KMS-11 (cell line): ENCODE data around the gene DOP1A.

Experiments used
- H2AFZ ChIP-seq: fragments of 200-600 bp; sonication (generic); 2 replicates; pipeline ENCODE4 v1.6.1; 2016; ENCODE audit warnings: antibody characterized with exemption, mixed run types, low read depth
- H3K27ac ChIP-seq: fragments of 200-600 bp; sonication (generic); 2 replicates; pipeline ENCODE4 v1.6.1; 2016; ENCODE audit warnings: mild to moderate bottlenecking, mixed run types
- H3K27me3 ChIP-seq: fragments of 200-600 bp; sonication (generic); 2 replicates; pipeline ENCODE4 v1.6.1; 2017; ENCODE audit warnings: mild to moderate bottlenecking, low read depth, mixed run types, moderate library complexity; ENCODE audit not compliant: insufficient read depth
- H3K36me3 ChIP-seq: fragments of 200-600 bp; sonication (generic); 2 replicates; pipeline ENCODE4 v1.6.1; 2017; ENCODE audit warnings: mild to moderate bottlenecking, mixed run types; ENCODE audit not compliant: insufficient read depth
- H3K4me1 ChIP-seq: fragments of 200-600 bp; sonication (generic); 2 replicates; pipeline ENCODE4 v1.6.1; 2016; ENCODE audit warnings: mild to moderate bottlenecking, low read depth, mixed run types; ENCODE audit not compliant: poor library complexity, severe bottlenecking
- H3K4me2 ChIP-seq: fragments of 200-600 bp; sonication (generic); 2 replicates; pipeline ENCODE4 v1.7.0; 2016; ENCODE audit warnings: mild to moderate bottlenecking, mixed run types
- H3K4me3 ChIP-seq: fragments of 200-600 bp; sonication (generic); IDR thresholded peaks from 2 replicates; pipeline ENCODE4 v1.6.1; 2017; ENCODE audit warnings: low read depth, low read length, mixed read lengths; ENCODE audit not compliant: insufficient read depth
- H3K79me2 ChIP-seq: fragments of 200-600 bp; sonication (generic); 2 replicates; pipeline ENCODE4 v1.6.1; 2016; ENCODE audit warnings: low read depth, mixed run types; ENCODE audit not compliant: insufficient read depth
- H3K9ac ChIP-seq: fragments of 200-600 bp; sonication (generic); 2 replicates; pipeline ENCODE4 v1.6.1; 2016; ENCODE audit warnings: mild to moderate bottlenecking, mixed run types
- H4K20me1 ChIP-seq: fragments of 200-600 bp; sonication (generic); 2 replicates; pipeline ENCODE4 v1.6.1; 2016; ENCODE audit warnings: mild to moderate bottlenecking, mixed run types; ENCODE audit not compliant: insufficient read depth
- TF ChIP-seq, protein P1 (sequence below): fragments of 200-600 bp; sonication (generic); conservative IDR thresholded peaks from 2 replicates; pipeline ENCODE4 v1.6.1; 2017; ENCODE audit warnings: low read depth, mild to moderate bottlenecking, antibody characterized with exemption, low read length, moderate library complexity, mixed read lengths

Gene DOP1A

GRCh38 chr6:83083476-83083875 lies 16.0 kb downstream of the DOP1A start:
- Histone ChIP-seq H3K4me3 (no peak overlapping the region), H3K79me2 (no peaks in the 10 kb centered on the region), H3K27me3 (no peaks in the 10 kb centered on the region), H3K36me3 (no peaks in the 10 kb centered on the region), H3K4me2 (no peak overlapping the region), H3K4me1 (no peaks in the 10 kb centered on the region), H2AFZ (no peak overlapping the region), H3K9ac (no peak overlapping the region), H3K27ac (no peak overlapping the region), H4K20me1 (no peaks in the 10 kb centered on the region)
- TF ChIP-seq, protein P1, sequence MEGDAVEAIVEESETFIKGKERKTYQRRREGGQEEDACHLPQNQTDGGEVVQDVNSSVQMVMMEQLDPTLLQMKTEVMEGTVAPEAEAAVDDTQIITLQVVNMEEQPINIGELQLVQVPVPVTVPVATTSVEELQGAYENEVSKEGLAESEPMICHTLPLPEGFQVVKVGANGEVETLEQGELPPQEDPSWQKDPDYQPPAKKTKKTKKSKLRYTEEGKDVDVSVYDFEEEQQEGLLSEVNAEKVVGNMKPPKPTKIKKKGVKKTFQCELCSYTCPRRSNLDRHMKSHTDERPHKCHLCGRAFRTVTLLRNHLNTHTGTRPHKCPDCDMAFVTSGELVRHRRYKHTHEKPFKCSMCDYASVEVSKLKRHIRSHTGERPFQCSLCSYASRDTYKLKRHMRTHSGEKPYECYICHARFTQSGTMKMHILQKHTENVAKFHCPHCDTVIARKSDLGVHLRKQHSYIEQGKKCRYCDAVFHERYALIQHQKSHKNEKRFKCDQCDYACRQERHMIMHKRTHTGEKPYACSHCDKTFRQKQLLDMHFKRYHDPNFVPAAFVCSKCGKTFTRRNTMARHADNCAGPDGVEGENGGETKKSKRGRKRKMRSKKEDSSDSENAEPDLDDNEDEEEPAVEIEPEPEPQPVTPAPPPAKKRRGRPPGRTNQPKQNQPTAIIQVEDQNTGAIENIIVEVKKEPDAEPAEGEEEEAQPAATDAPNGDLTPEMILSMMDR: no peak

DNA sequence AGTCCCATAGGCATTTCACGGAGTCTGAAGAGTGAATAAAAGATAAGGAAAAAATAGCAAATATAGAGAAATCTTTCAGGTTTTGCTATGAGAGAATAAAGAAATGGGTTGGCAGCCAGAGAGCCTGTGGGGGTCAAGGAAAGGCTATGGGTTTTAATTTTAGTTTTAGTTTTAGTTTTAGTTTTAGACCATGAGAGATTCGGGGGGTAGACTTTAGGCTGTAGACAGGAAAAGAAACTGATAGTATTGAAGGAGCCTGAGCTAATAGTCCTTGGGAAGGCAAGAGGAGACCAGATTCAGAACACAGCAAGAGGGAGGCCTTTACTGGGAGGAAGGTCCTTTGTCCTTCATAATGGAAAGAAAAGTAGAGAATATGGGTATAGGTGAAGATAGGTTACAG lies 19.3 kb downstream of the DOP1A start:
- H2AFZ ChIP-seq: no peak overlapping the region
- H3K4me3 ChIP-seq: no peak overlapping the region
- no peak overlapping the region for H3K9ac ChIP-seq
- TF ChIP-seq, protein P1: no peak
- H3K36me3 ChIP-seq: no peaks in the 10 kb centered on the region
- H3K79me2 ChIP-seq: no peaks in the 10 kb centered on the region
- no peak overlapping the region for H3K27ac ChIP-seq
- H3K27me3 ChIP-seq: no peaks in the 10 kb centered on the region
- no peaks in the 10 kb centered on the region for H4K20me1 ChIP-seq
- H3K4me1 ChIP-seq: no peaks in the 10 kb centered on the region
- no peak overlapping the region for H3K4me2 ChIP-seq

- Histone ChIP-seq H3K79me2 (no peaks in the 10 kb centered on the region), H2AFZ (no peak overlapping the region), H3K4me1 (no peaks in the 10 kb centered on the region), H4K20me1 (no peaks in the 10 kb centered on the region), H3K4me2 (no peak overlapping the region), H3K27me3 (no peaks in the 10 kb centered on the region), H3K4me3 (no peak overlapping the region), H3K27ac (no peak overlapping the region), H3K36me3 (no peaks in the 10 kb centered on the region), H3K9ac (no peak overlapping the region)
- TF ChIP-seq, protein P1: no peak
Observed at GRCh38 chr6:83092756-83093399, 25.4 kb downstream of the DOP1A start.

- Histone ChIP-seq H3K9ac (no peak overlapping the region), H3K4me2 (no peak overlapping the region), H3K4me3 (no peak overlapping the region)
Observed at GRCh38 chr6:83096791-83097190, 29.3 kb downstream of the DOP1A start.

More at GRCh38 chr6:83096791-83097190, 29.3 kb downstream of the DOP1A start:
- H4K20me1 ChIP-seq: no peaks in the 10 kb centered on the region
- no peaks in the 10 kb centered on the region for H3K36me3 ChIP-seq
- TF ChIP-seq, protein P1: no peak
- H3K27ac ChIP-seq: no peak overlapping the region
- H3K79me2 ChIP-seq: no peaks in the 10 kb centered on the region
- H3K27me3 ChIP-seq: no peaks in the 10 kb centered on the region
- H2AFZ ChIP-seq: no peak overlapping the region
- no peaks in the 10 kb centered on the region for H3K4me1 ChIP-seq
